Transverse colon (tissue), 4 donors: ENCODE data around the gene PDE4D.

Source experiments
- EP300 ChIP-seq: sonication (generic); formaldehyde crosslinking; IDR thresholded peaks from one replicate; pipeline ENCODE4 v1.6.1; 2017; ENCODE audit warnings: antibody characterized with exemption, low read depth
- POLR2A ChIP-seq: fragments of 450-650 bp; IDR thresholded peaks from one replicate; pipeline ENCODE4 v1.6.1; 2016; ENCODE audit warnings: antibody characterized with exemption, mild to moderate bottlenecking, moderate library complexity
- POLR2AphosphoS5 ChIP-seq, 3 donors: sonication (generic); formaldehyde crosslinking; IDR thresholded peaks; one replicate each; pipeline ENCODE4 v1.6.1; 2016; ENCODE audit warnings: antibody characterized with exemption in 3 of 3
- TF ChIP-seq, protein P1 (sequence below), 5 experiments: fragments of 200-600 bp in 3 of 5; fragments of 450-650 bp in 2 of 5; sonication (generic) in 3 of 5; IDR thresholded peaks; 1 replicate in 2 of 5; 2 replicates in 3 of 5; pipeline ENCODE4 v1.5.1; 2016 to 2017; ENCODE audit warnings: antibody characterized with exemption in 5 of 5, inconsistent platforms in 3 of 5, mild to moderate bottlenecking in 2 of 5, moderate library complexity in 1 of 5

GRCh38 chr5:58963821-58964220 is 929.7 kb downstream of the PDE4D start:
- TF ChIP-seq POLR2A (no peak), POLR2AphosphoS5 (IDR thresholded peaks at IDR 0.05) (no peak), EP300 (no peak)
- TF ChIP-seq, protein P1, sequence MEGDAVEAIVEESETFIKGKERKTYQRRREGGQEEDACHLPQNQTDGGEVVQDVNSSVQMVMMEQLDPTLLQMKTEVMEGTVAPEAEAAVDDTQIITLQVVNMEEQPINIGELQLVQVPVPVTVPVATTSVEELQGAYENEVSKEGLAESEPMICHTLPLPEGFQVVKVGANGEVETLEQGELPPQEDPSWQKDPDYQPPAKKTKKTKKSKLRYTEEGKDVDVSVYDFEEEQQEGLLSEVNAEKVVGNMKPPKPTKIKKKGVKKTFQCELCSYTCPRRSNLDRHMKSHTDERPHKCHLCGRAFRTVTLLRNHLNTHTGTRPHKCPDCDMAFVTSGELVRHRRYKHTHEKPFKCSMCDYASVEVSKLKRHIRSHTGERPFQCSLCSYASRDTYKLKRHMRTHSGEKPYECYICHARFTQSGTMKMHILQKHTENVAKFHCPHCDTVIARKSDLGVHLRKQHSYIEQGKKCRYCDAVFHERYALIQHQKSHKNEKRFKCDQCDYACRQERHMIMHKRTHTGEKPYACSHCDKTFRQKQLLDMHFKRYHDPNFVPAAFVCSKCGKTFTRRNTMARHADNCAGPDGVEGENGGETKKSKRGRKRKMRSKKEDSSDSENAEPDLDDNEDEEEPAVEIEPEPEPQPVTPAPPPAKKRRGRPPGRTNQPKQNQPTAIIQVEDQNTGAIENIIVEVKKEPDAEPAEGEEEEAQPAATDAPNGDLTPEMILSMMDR (IDR thresholded peaks at IDR 0.05): no peak
